K562 (cell line): ENCODE results near the gene RBM15. TPM values are rescaled to one million over a fixed set of nuclear protein-coding genes. Genes with fewer than 3 reads are reported as not detected.

Experiments used
- ATAC-seq: fragments of 200-7000 bp; cut with Tn5 transposase; 3 replicates; pipeline ENCODE4 v1.9.1; 2020; ENCODE audit warnings: moderate library complexity
- BruUV-seq: library from RNA; stranded (reverse); fragments of 400-500 nt; replicated peaks from 2 replicates; lab custom pipeline; 2021; lab: Mats Ljungman, UMichigan
- CTCF ChIA-PET: fragments of 300-600 bp; formaldehyde crosslinking; extraction: SDS; loops from one replicate; lab custom pipeline; 2021; ENCODE audit warnings: low intra/inter-chr PET ratio; lab: Yijun Ruan, JAX
- POLR2A ChIA-PET: fragments of 300-600, 350-650 bp; sonication (Branson Sonifier 250); formaldehyde crosslinking; extraction: SDS; loops from one replicate; lab custom pipeline; 2021; ENCODE audit warnings: antibody characterized with exemption, inconsistent platforms; lab: Yijun Ruan, JAX
- DNase-seq, 4 experiments: peaks; one replicate each; pipeline versions ENCODE4 v3.0.0 to v3.0.0-alpha.2; 2011 to 2018; ENCODE audit warnings: low spot score in 3 of 4, mixed read lengths in 3 of 4; ENCODE audit errors: extremely low read depth in 1 of 4
- FAIRE-seq: peaks from 2 replicates; lab custom pipeline; 2011; peaks lifted over from hg19 to GRCh38; lab: Jason Lieb, UNC
- H2AFZ ChIP-seq: 2 replicates; pipeline ENCODE4 v1.6.0; 2011; ENCODE audit warnings: low read depth, low read length, control low read depth, inconsistent platforms
- H3K27ac ChIP-seq: fragments of 200-600 bp; 3 replicates; pipeline ENCODE4 v1.8.0; 2011; ENCODE audit warnings: low read depth, mild to moderate bottlenecking, control low read depth, inconsistent platforms, low read length, moderate library complexity, mixed read lengths; ENCODE audit errors: extremely low read depth
- H3K27me3 ChIP-seq, 2 experiments: fragments of 300-600 bp in 1 of 2; 2 replicates in 1 of 2; 3 replicates in 1 of 2; pipeline versions ENCODE4 v1.6.0 to v1.8.0; 2011; ENCODE audit warnings: inconsistent platforms in 2 of 2, low read length in 2 of 2, mild to moderate bottlenecking in 1 of 2, mixed read lengths in 1 of 2, moderate library complexity in 1 of 2; ENCODE audit not compliant: control insufficient read depth in 2 of 2, insufficient read depth in 2 of 2
- H3K36me3 ChIP-seq: fragments of 300-600 bp; 3 replicates; pipeline ENCODE4 v1.8.0; 2011; ENCODE audit warnings: mild to moderate bottlenecking, low read length, inconsistent platforms; ENCODE audit not compliant: control insufficient read depth, insufficient read depth
- H3K4me1 ChIP-seq, 2 experiments: fragments of 200-600 bp in 1 of 2; replicated peaks in 1 of 2; 2 replicates in 1 of 2; 3 replicates in 1 of 2; pipeline versions ENCODE4 v1.5.1 to v1.8.0; 2011; ENCODE audit warnings: inconsistent platforms in 2 of 2, low read length in 2 of 2, mild to moderate bottlenecking in 1 of 2, mixed read lengths in 1 of 2, moderate library complexity in 1 of 2; ENCODE audit not compliant: control insufficient read depth in 2 of 2, insufficient read depth in 2 of 2
- H3K4me2 ChIP-seq: 2 replicates; pipeline ENCODE4 v1.6.1; 2011; ENCODE audit warnings: low read length, control low read depth, inconsistent platforms, mixed read lengths; ENCODE audit not compliant: insufficient read depth
- H3K4me3 ChIP-seq: fragments of 200-600 bp; sonication (generic), shearing (Covaris generic); 2 replicates; pipeline ENCODE4 v1.5.1; 2016; ENCODE audit warnings: control low read depth, inconsistent platforms
- H3K79me2 ChIP-seq: fragments of 200-600 bp; 3 replicates; pipeline ENCODE4 v1.8.0; 2011; ENCODE audit warnings: low read length, inconsistent platforms; ENCODE audit not compliant: control insufficient read depth, insufficient read depth
- H3K9ac ChIP-seq, 2 experiments: 2 replicates each; pipeline versions ENCODE4 v1.6.0 to v1.6.1; 2011; ENCODE audit warnings: low read depth in 2 of 2, low read length in 2 of 2, control low read depth in 1 of 2, inconsistent platforms in 1 of 2, mild to moderate bottlenecking in 1 of 2, mixed read lengths in 1 of 2; ENCODE audit not compliant: insufficient read depth in 1 of 2
- H3K9me1 ChIP-seq: one replicate; pipeline ENCODE4 v1.6.0; 2011; ENCODE audit warnings: inconsistent platforms, mild to moderate bottlenecking, low read length, moderate library complexity; ENCODE audit not compliant: control insufficient read depth, insufficient read depth
- H3K9me3 ChIP-seq: replicated peaks from 2 replicates; pipeline ENCODE4 v1.5.1; 2011; ENCODE audit warnings: low read depth, low read length, inconsistent platforms; ENCODE audit not compliant: control insufficient read depth, insufficient read depth
- H4K20me1 ChIP-seq: replicated peaks from 2 replicates; pipeline ENCODE4 v1.6.1; 2011; ENCODE audit warnings: low read length, inconsistent platforms, mixed read lengths; ENCODE audit not compliant: control insufficient read depth, insufficient read depth
- BRF1 ChIP-seq: IDR thresholded peaks from 3 replicates; pipeline ENCODE4 v1.6.1; 2011; ENCODE audit warnings: borderline replicate concordance, mild to moderate bottlenecking; ENCODE audit not compliant: insufficient read length; ENCODE audit errors: extremely low read depth
- C11orf30 ChIP-seq: fragments of 450-650 bp; IDR thresholded peaks from 2 replicates; pipeline ENCODE4 v1.6.1; 2016; ENCODE audit warnings: low read depth, mild to moderate bottlenecking
- HCFC1 ChIP-seq: IDR thresholded peaks from 2 replicates; pipeline ENCODE4 v1.6.1; 2012; ENCODE audit warnings: low read depth, low read length, improper control_type of control experiment
- NCOA1 ChIP-seq: fragments of 450-650 bp; IDR thresholded peaks from 2 replicates; pipeline ENCODE4 v1.6.1; 2016; ENCODE audit warnings: low read depth
- NR2C1 ChIP-seq, 2 experiments: fragments of 450-650 bp; IDR thresholded peaks; 2 replicates each; pipeline ENCODE4 v1.6.1; 2017; ENCODE audit warnings: mild to moderate bottlenecking in 2 of 2, antibody characterized with exemption in 1 of 2, inconsistent platforms in 1 of 2, missing compliant biosample characterization in 1 of 2, missing genetic modification characterization in 1 of 2
- POLR2B ChIP-seq: fragments of 450-650 bp; IDR thresholded peaks from 2 replicates; pipeline ENCODE4 v1.6.1; 2018; ENCODE audit warnings: low read depth; ENCODE audit not compliant: partially characterized antibody
- PURB ChIP-seq: sonication (generic); formaldehyde crosslinking; IDR thresholded peaks from 2 replicates; pipeline ENCODE4 v1.9.0; 2021; ENCODE audit warnings: low read depth, mild to moderate bottlenecking, missing genetic modification reagents
- SRSF7 ChIP-seq: fragments of 200-400 bp; formaldehyde crosslinking; optimal IDR thresholded peaks from 2 replicates; pipeline ENCODE3; 2017; ENCODE audit warnings: mild to moderate bottlenecking, low read depth, low read length
- ZBTB7A ChIP-seq: IDR thresholded peaks from 2 replicates; pipeline ENCODE4 v1.6.1; 2011; ENCODE audit warnings: low read depth, mild to moderate bottlenecking, low read length, moderate library complexity, borderline replicate concordance; ENCODE audit not compliant: control insufficient read depth
- WGBS: fragments of 100-300 bp; shearing (Covaris generic); methylation state at CpG from one replicate; pipeline ENCODE4 v1.1.6; 2016; ENCODE audit warnings: low coverage, mixed read lengths; ENCODE audit not compliant: insufficient coverage; ENCODE audit errors: missing lambda C conversion rate; 5-methylcytosine and 5-hydroxymethylcytosine counted together
- in situ Hi-C: fragments of 300-500 bp; cut with MboI; formaldehyde crosslinking; loops from 4 replicates; pipeline ENCODE4 v1.15.0; 2018; ENCODE audit warnings: inconsistent platforms, mixed read lengths
- intact Hi-C: fragments of 100-400 bp; cut with micrococcal nuclease; formaldehyde crosslinking; loops from 2 replicates; pipeline ENCODE4 v1.14.2; 2022
- polyA plus RNA-seq, 8 experiments: library from polyadenylated mRNA; depleted of rRNA in 4 of 8; stranded (reverse) in 5 of 8; unstranded in 3 of 8; fragments of >200 nt; fragmentation: Nextera tagmentation in 2 of 8; fragmentation: Illumina TruSeq in 1 of 8; extraction: Ambion mirVana in 2 of 8; extraction: Trizol in 1 of 8; gene quantifications; 2 replicates each; pipeline versions ENCODE4 v1.2.1 to v1.2.3, GENCODE V29; 2011 to 2014; ENCODE audit warnings: inconsistent platforms in 1 of 8, missing spikeins in 1 of 8
- total RNA-seq, 7 experiments: library from RNA; depleted of rRNA in 6 of 7; stranded (reverse); fragments of >200 nt in 6 of 7; fragmentation: Illumina TruSeq in 2 of 7; extraction: Trizol in 2 of 7; gene quantifications; 2 replicates each; pipeline versions ENCODE4 v1.2.1 to v1.2.3, GENCODE V29; 2011 to 2021; ENCODE audit warnings: low replicate concordance in 1 of 7
- TF ChIP-seq, protein P1 (sequence below): fragments of 450-650 bp; formaldehyde crosslinking; IDR thresholded peaks from 2 replicates; pipeline ENCODE4 v1.4.0; 2020; ENCODE audit warnings: mild to moderate bottlenecking, moderate library complexity
- TF ChIP-seq, protein P2 (sequence below): fragments of 250-450 bp; sonication (Bioruptor Pico); IDR thresholded peaks from 2 replicates; pipeline ENCODE4 v1.5.0; 2021; ENCODE audit warnings: mild to moderate bottlenecking, borderline replicate concordance
- TF ChIP-seq, protein P3 (sequence below): fragments of 250-450 bp; sonication (Bioruptor Pico); IDR thresholded peaks from 2 replicates; pipeline ENCODE4 v1.4.0; 2020

Gene RBM15
- total and polyA plus RNA-seq, 9 of the 15 experiments (the other 6 are each of a cell fraction or from before 2014, with no cell fraction given), result 2.4 to 63.4 (median 28.2) TPM

DNA sequence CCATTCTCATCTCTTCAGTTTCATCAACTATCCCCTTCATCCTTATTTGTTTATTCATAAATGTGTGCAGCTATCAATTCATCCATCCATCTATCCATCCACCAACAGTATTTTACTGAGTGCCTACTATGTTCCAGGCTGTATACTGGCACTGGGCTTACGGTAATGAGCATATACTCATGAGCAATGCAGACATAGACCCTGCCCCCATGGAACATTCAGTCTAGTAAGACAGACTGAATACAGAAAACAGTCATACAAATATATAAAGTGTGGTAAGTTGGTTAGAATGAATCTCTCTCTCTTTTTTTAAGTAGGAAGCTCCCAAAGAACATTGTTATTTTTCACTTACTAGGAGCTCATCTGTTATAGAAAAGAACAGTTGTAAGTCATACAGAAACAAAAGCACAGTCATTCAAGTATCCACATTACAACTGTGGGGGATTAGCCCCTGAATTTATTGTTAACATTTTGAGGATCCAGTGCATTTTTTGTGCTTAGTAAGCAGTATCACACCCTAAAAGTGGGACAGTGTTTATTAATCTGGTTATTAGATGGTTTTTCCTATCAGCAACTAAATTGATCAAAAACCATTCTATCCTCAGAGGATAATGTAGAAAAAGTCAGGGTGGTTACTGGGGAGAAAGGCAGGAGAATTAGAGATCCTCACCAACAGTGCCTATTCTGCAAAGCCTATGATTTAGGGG is 48.0 kb downstream of the RBM15 start (continued):
- TF ChIP-seq ZBTB7A, result no peak
- no peak for TF ChIP-seq NR2C1 (IDR thresholded peaks at IDR 0.05)
- no peak for TF ChIP-seq NR2C1 (tag; IDR thresholded peaks at IDR 0.05)
- peak; percentile 48; the same call in 1 of the 2 replicates for TF ChIP-seq C11orf30

DNA sequence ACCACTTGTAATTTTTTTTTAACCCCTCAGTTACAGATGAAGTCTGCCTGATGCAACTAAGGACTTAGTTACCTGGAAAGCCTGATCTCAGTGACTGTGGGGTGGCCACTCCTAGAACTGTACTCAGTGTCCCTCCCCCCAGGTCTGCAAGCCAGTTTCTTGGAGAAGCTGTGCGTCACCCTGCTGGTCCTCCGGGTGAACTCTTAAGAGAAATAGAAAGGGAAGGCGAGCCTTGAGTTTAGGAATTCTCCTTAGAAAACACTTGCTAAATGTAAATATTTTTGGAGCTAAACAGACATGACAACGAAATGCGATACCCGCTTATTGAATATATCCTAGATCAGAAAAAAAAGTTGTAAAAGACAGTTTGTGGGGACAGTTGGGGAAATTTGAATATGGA is 50.9 kb downstream of the RBM15 start:
- Histone ChIP-seq H3K4me3 (no peak overlapping the region), H3K4me1 (no peaks in the 10 kb centered on the region), H3K9me1 (no peaks in the 10 kb centered on the region), H3K4me2 (no peak overlapping the region), H4K20me1 (no peaks in the 10 kb centered on the region), H3K9me3 (no peaks in the 10 kb centered on the region), H3K9ac (no peak overlapping the region), H3K36me3 (peaks cover 16% of the 10 kb centered on the region; the same call in 2 of the 3 replicates), H3K27ac (no peak overlapping the region), H3K27me3 (no peaks in the 10 kb centered on the region), H2AFZ (no peak overlapping the region), H3K79me2 (no peaks in the 10 kb centered on the region)
- POLR2A ChIA-PET, result interaction anchor here (1.3 kb wide), 1 partner anchor 10 kb away, joined by 6 read pairs; no protein-coding TSS in a partner anchor
- ATAC-seq (peak; percentile 88), DNase-seq (peak in 3 of 4 experiments; percentile 33 to 49 (median 49)), FAIRE-seq (peak; percentile 46)
- in situ Hi-C loops (no loop called here), intact Hi-C loops (no loop called here)
- BruUV-seq, result no TSS peak
- 64% methylated on average over 6 of the region's 6 CpGs for WGBS
- CTCF ChIA-PET, result no interaction called here
- TF ChIP-seq POLR2B (no peak), NCOA1 (no peak), HCFC1 (no peak), ZBTB7A (no peak), PURB (CRISPR knock-in tag) (no peak), BRF1 (no peak), SRSF7 (no peak)
- TF ChIP-seq, protein P1, sequence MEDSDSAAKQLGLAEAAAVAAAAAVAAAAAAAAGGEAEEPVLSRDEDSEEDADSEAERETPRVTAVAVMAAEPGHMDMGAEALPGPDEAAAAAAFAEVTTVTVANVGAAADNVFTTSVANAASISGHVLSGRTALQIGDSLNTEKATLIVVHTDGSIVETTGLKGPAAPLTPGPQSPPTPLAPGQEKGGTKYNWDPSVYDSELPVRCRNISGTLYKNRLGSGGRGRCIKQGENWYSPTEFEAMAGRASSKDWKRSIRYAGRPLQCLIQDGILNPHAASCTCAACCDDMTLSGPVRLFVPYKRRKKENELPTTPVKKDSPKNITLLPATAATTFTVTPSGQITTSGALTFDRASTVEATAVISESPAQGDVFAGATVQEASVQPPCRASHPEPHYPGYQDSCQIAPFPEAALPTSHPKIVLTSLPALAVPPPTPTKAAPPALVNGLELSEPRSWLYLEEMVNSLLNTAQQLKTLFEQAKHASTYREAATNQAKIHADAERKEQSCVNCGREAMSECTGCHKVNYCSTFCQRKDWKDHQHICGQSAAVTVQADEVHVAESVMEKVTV, result no peak
- TF ChIP-seq, protein P2, sequence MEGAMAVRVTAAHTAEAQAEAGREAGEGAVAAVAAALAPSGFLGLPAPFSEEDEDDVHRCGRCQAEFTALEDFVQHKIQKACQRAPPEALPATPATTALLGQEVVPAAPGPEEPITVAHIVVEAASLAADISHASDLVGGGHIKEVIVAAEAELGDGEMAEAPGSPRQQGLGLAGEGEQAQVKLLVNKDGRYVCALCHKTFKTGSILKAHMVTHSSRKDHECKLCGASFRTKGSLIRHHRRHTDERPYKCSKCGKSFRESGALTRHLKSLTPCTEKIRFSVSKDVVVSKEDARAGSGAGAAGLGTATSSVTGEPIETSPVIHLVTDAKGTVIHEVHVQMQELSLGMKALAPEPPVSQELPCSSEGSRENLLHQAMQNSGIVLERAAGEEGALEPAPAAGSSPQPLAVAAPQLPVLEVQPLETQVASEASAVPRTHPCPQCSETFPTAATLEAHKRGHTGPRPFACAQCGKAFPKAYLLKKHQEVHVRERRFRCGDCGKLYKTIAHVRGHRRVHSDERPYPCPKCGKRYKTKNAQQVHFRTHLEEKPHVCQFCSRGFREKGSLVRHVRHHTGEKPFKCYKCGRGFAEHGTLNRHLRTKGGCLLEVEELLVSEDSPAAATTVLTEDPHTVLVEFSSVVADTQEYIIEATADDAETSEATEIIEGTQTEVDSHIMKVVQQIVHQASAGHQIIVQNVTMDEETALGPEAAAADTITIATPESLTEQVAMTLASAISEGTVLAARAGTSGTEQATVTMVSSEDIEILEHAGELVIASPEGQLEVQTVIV (CRISPR knock-in tag), result no peak
- TF ChIP-seq, protein P3, sequence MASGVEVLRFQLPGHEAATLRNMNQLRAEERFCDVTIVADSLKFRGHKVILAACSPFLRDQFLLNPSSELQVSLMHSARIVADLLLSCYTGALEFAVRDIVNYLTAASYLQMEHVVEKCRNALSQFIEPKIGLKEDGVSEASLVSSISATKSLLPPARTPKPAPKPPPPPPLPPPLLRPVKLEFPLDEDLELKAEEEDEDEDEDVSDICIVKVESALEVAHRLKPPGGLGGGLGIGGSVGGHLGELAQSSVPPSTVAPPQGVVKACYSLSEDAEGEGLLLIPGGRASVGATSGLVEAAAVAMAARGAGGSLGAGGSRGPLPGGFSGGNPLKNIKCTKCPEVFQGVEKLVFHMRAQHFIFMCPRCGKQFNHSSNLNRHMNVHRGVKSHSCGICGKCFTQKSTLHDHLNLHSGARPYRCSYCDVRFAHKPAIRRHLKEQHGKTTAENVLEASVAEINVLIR (CRISPR knock-in tag), result no peak
